Medulla oblongata (tissue), 1 donor: ENCODE results near the gene PROM1.

Experiments
- DNase-seq: peaks from one replicate; pipeline ENCODE4 v3.0.0-alpha.2; 2015; ENCODE audit errors: extremely low spot score

Gene PROM1

GRCh38 chr4:15948826-15949225 is 135.0 kb downstream of the PROM1 start:
- DNase-seq: no peak

GRCh38 chr4:15947684-15948083 is 136.1 kb downstream of the PROM1 start:
- DNase-seq: no peak

GRCh38 chr4:15945516-15945915 is 138.3 kb downstream of the PROM1 start:
- no peak for DNase-seq

DNA sequence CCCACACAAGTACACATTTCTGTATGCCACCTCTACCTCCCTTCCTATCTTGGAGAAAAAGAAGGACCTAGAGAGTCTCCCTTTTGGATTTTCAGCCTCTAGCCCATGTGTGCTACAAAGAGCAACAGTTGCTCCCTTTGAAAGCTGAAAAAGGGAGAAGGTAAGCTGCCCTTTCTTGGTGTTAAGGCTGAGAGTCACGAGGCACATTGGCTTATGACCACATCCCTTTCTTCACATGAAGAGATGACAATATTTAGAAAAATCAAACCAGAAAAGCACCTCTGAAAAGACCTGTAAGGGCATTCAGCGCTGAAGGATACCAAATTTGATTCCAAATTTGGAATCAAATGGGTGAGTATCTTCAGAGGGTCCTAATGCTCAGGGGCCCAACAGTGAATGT is 138.9 kb downstream of the PROM1 start:
- no peak for DNase-seq

GRCh38 chr4:15942283-15942682 is 141.5 kb downstream of the PROM1 start:
- no peak for DNase-seq

DNA sequence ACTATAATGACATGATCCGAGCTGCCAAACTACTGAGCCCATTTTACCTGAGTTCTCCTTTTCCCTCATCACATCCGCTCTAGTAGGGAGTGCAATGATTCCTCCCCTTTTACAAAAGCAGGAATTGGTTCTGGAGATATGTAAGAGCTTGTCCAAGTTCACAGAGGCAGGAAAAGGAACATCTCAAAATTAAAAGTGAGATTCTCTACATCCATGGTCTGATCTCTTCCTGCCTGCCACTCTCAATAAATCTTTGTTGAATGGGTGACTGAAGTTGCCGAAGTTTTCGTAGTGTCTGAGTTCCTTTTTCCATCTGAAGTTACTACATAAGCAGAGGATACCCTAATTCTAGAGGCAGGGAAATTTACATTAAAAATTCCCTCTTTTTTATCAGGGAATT is 145.2 kb downstream of the PROM1 start, which contains the start of gene FGFBP1:
TSS of gene FGFBP1 (minus strand) at position 101 of the 400 bp plus-strand sequence. CDS start 2,108 bp downstream, outside the sequence.
- DNase-seq: no peak

DNA sequence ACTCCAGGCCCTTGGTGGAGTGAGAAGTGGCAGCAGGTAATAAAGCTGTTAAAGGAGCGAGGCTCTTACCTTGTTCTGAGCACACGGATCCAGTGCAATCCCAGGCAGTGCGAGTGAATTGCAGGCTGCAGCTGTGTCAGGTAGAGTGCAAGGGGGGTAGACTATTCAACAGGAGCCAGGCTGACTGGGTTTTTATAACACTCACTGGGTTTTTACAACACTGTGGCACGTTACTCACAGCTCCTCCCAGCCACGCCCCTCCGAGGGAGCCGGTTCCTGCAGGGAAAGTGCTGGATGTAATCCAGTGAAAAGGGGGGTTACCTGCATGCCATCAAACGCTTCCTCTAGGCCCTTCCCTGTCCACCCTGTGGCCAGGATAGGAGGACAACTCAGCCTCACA is 145.6 kb downstream of the PROM1 start:
- DNase-seq: no peak

DNA sequence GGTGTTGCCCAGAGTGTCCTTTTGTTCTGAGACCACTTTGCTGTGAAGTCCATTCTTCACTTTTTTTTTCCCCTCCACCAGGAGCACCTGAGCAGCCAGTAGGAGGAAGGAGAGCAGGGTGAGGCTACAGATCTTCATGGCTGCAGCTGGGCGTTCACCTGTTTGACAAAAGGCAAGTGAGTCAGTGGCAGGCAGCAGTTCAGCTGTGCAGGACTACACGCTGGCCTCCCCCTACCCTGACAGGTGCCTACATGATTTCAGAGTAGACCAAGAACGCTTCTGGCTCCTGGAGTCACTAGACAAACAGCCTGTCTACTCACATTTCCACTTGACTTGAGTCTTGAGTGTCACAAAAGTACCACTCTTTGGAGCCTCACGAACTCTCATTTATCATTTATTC is 147.3 kb downstream of the PROM1 start:
- DNase-seq: no peak

DNA sequence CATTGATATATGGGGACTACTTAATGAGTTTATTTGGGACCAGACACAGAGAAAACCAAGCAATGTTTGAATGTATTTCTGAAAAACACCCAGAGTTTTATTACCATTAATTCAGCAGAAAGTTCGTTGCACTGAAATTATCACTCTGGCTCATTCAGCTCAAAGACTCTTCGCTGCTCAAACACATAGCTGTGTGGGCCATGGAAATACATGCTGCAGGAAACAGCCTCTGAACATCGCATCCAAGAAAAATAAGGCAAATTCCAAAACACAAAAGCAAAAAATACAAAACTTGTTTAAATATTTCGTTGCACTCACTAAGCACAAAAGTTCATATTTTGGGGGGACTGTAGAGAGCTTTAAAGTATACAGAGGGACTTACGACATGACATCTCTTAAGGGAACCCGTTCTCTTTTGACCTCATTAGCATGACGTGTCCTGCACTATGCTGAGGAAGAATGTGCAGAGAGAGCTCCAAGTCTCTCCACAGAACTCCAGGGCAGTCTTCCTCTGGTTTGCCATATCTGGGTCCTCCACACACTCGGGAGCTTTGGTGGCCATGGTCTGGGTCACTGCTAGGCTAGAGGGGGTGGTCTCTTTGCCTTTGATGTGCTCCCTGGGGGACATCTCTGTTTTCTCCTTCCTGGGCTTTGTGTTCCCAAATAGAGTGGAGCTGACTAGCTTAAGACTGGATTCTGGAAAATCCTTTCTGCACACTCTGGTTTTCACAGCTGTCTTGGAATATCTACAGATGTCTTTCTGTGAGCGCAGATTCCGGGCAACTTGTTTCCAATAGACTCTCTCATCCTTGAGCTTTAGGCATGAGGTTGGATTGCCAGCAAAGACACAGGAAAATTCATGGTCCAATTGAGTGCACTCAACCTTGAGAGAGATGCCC is 148.1 kb downstream of the PROM1 start:
- no peak for DNase-seq

DNA sequence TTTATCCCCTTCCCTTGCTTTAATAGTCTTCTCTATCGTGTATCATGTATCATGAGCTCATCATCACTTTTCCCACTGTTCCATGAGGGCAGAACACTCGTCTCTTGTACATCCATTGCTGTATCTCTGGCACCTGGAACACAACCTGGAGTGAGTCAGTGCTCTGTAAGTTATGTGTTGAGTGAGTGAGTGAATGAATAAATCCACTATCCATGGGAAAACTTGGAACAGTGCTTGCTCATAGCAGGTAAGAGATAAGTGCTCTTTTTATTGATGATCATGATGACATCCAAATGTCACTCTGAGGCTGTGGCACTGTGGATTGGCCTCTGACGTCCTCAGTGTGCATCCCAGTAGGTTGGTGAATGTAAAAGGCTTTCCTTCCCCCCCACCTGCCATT is 149.6 kb downstream of the PROM1 start:
- DNase-seq: no peak

DNA sequence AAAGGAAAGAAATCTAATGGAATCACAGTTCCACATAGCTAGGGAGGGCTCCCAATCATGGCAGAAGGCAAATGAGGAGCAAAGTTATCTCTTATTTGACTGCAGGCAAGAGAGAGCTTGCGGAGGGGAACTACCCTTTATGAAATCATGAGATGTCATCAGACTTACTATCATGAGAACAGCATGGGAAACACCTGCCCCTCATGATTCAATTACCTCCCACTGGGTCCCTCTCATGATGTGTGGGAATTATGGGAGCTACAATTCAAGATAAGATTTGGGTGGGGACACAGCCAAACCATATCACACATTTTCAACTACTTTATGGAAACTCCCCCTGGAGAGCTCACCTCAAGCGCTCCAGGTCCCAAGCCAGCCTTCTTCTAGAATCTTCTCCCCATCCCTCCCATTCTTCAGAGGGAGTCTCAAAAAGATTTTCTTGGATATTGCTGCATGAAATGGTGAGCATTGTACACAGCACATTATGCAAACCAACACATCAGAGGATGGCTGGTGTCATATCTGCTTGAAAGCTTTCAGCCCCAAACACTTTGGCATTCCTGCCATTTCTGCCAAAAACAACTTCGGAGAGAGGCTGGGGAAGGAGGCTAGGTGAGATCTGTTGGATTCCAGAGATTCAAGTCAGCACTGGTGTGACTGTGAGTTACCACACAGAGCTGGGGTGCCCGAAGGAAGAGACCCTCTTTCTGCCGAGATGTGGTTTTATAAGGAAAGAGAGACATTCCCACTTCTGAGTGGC is 152.2 kb downstream of the PROM1 start:
- DNase-seq: no peak

- DNase-seq: no peak
Observed at GRCh38 chr4:15930314-15930713, 153.5 kb downstream of the PROM1 start.

- no peak for DNase-seq
Observed at GRCh38 chr4:15929540-15929939, 154.3 kb downstream of the PROM1 start.

- no peak for DNase-seq
Observed at GRCh38 chr4:15928883-15929282, 154.9 kb downstream of the PROM1 start.

- no peak for DNase-seq
Observed at GRCh38 chr4:15926486-15926885, 157.3 kb downstream of the PROM1 start.

DNA sequence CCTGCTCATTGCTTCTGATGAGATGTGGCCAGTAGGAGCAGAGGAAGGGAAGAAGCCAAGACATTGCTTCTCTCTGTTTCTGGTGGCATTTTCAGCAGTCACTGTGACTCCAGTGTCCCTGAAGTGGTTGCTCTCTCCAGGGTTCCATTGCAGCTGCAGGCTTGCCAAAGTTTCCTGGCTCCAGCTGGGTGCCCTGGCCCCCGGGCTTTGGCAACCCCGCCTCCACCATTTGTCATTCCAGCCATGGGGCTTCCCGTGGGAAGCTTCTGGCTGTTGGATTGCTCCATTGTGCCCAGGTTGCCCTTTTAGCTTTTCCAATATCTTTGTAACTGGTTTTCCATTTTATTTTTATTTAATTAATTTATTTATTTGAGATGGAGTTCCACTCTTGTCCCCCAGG is 158.0 kb downstream of the PROM1 start:
- DNase-seq: peak; percentile 10

DNA sequence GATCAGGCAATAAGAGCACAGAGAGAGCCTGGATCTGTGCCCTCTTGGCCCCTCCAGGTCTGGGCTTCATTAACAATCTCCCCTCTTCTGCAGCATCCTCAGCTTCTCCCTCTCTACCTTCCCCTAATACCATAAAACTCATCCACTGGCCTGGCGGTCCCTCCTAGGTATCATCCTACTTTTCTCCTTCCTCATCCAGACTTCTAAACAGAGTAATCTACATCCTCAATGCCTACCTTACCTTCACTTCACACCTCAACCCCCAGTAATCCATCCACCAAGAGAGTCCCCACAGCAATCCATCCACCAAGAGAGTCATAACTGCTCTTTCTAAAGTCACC is 162.3 kb downstream of the PROM1 start:
- DNase-seq: no peak

DNA sequence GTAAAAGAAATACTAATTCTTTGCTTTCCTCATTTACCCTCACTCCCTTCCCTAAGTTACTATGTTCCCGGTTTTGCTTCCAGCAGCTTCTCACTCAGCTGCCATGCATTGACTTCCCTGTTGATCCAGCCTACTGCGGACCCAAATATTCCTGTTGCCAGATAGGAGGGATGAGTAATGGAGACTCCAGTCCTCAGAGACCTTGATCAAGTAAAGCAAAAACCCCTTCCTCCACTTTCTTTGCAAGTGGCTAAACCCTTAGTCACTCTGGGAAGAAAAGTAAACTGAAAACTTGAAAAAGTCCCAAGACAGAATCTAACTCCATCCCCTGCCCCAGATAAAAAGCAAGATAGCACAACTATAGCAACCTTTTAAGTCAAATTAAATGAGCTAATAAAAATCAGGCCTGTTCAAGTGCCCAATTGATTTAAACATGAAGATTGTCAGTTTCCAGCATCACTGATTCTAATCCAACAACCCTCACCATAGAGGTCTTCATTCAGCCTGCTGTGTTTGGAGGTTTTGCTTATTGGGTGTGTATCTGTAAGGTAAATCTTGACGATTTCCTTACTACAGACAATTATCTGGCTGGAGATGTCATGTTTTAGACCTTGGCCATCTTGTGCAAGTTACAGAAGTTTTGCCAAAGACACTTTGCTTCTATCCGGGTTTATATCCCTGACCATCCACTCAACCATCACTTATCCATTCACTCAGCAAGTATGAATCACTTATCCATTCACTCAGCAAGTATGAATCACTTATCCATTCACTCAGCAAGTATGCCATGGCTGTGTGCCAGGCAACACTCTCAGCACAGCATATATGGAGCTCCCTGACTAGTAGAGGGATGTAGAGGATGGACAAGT is 162.9 kb downstream of the PROM1 start:
- no peak for DNase-seq

DNA sequence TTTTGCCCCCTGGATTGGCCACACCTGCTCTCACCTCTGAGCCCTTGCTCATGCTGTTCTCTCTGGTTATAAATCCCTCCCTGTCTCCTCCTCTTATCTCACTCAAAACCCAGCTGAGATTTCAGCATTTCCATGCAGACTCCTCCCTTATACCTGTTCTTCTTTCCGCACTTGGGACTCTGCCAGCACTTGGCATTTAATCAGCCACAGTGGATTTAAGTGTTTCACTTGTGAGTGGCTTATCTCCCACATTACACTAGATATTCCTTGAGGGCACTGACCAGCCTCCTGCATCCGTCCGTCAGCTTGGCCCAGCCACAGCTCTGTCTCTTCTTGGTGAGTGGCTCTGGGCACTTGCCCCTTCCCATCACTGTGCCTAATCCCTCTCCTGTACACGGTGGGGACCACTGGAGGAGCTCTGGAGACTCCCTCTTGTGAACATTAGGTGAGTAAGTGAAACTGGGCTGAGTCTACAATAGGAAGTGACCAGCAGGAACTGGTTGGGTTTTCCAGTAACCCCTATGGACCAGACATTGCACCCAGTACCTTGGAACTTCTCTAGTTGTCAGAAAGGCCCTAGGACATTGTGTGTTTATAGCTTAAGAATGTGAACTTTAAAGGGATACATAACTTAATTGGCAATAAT is 165.2 kb downstream of the PROM1 start:
- DNase-seq: no peak
